Esophagus (tissue), 2 donors: Measurements from ENCODE around the gene CASQ1. TPM values are rescaled to one million over a fixed set of nuclear protein-coding genes. Genes with fewer than 3 reads are reported as not detected.

ENCODE experiments used
- H3K27ac ChIP-seq, 2 donors: one replicate each; pipeline ENCODE4 v1.5.1; 2013; ENCODE audit warnings: low read depth in 2 of 2, mild to moderate bottlenecking in 2 of 2, inconsistent platforms in 1 of 2, low read length in 1 of 2, moderate library complexity in 1 of 2
- H3K27me3 ChIP-seq, 2 donors: one replicate each; pipeline ENCODE4 v1.6.1; 2013; ENCODE audit warnings: low read length in 2 of 2, control low read depth in 1 of 2, mild to moderate bottlenecking in 1 of 2; ENCODE audit not compliant: insufficient read depth in 2 of 2, control insufficient read depth in 1 of 2
- H3K36me3 ChIP-seq, 2 donors: one replicate each; pipeline ENCODE4 v1.6.1; 2013; ENCODE audit warnings: low read length in 1 of 2; ENCODE audit not compliant: control insufficient read depth in 2 of 2, insufficient read depth in 2 of 2
- H3K4me1 ChIP-seq, 2 donors: one replicate each; pipeline ENCODE4 v1.6.1; 2013; ENCODE audit warnings: low read length in 1 of 2; ENCODE audit not compliant: control insufficient read depth in 2 of 2, insufficient read depth in 2 of 2
- H3K4me3 ChIP-seq, 2 donors: one replicate each; pipeline ENCODE4 v1.5.1; 2013; ENCODE audit warnings: low read length in 2 of 2, mild to moderate bottlenecking in 2 of 2, low read depth in 1 of 2, moderate library complexity in 1 of 2
- H3K9me3 ChIP-seq, 2 donors: one replicate each; pipeline ENCODE4 v1.6.1; 2013; ENCODE audit warnings: mild to moderate bottlenecking in 2 of 2, low read depth in 1 of 2, low read length in 1 of 2, moderate library complexity in 1 of 2; ENCODE audit not compliant: control insufficient read depth in 2 of 2, insufficient read depth in 1 of 2
- WGBS, 2 donors: extraction: QIAGEN DNeasy Blood & Tissue Kit; methylation state at CpG; one replicate each; pipeline ENCODE4 v1.1.7; 2013; 5-methylcytosine and 5-hydroxymethylcytosine counted together
- polyA plus RNA-seq, 2 donors: library from polyadenylated mRNA; stranded (reverse); fragments of 200-250 nt; gene quantifications; one replicate each; pipeline ENCODE4 v1.2.3, GENCODE V29; 2013
- donor health status: healthy with polysubstance abuse.
- donor health status: Bipolar disorder and iron deficiency.

CASQ1 gene
- polyA plus RNA-seq, 2 donors: 0.14 to 0.35 TPM

DNA sequence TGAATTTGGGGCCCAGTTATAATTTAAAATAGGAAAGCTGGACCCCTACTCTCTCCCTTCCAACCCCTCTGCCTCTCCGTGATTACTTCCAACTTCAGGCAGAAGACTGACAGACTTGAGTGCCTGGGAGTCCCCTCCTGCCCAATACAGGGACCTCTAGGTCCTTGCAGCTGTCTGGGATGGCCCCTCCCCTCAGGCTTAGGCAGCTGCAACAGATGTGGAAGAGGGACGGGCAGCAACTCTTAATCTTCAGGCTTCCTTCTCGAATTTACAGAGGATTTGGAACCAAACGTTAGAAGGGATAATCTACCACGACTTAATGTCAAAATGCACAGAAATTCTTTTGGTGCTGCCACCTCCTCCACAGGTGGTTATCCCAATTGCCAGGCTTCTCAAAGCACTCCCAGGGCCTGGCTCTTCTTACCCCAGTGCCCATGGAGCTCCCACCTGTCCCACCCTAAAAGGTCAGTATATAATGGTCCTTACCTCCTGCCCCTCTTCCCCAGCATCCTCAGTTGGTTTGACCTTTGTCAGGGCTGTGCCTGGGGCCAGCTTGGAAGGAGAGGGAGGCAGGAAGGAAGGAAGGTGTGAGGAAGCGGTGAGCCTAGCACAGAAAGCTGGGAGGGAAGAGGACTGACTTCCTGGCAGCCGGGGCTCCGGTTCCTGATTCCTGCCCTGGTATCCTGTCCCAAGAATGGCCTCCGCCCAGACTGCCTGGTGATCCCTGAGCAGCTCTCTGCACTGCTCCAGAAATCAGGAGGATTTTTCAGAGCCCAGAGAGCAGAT is 17.6 kb downstream of the CASQ1 start:
- Histone ChIP-seq H3K4me3 (no peak overlapping the region), H3K27ac (peak overlapping the region in 1 of 2 donors; percentile 51), H3K4me1 (peaks cover 17 to 19% of the 10 kb centered on the region in 2 donors), H3K27me3 (no peaks in the 10 kb centered on the region), H3K9me3 (no peaks in the 10 kb centered on the region), H3K36me3 (peaks cover 7 to 38% of the 10 kb centered on the region in 2 donors)
- WGBS, 2 donors: 67 to 70% methylated on average over 9 of the region's 9 CpGs

DNA sequence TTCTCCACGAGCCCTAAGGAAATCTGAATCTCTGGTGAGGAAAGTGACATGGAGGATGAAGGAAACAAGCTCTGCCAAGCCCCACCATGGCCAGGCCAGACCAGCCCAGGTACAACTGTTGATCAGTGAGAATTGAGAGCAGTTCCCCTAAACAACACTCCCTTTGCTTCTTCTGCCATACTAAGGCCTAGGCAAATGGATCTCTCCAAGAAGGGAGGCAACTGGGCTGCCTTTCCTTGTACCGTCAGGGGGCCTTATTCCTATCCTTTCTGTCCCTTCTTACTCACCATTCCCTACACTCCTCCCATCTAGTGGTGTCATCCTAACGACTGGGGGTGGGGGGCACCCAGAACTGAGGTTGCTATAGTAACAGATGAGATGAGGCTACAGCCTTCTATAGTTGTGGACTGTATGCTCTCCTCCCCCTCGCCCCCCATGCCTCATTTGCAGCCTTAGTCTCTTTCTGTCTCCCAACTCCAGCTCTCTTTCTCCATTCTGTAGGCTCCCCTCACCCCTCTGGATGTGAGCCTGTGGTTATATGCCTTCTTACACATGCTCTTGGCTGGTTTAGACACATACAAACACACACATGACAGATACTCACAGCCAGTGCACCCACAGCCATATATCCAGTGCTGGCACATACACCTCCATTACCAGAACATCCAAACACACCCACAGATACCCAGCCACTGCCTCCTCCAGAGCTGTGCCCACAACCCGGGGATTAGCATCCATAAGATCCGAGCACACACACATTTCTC is 18.4 kb downstream of the CASQ1 start:
- Histone ChIP-seq H3K27me3 (no peaks in the 10 kb centered on the region), H3K36me3 (peaks cover 13 to 45% of the 10 kb centered on the region in 2 donors), H3K4me1 (peaks cover 17 to 19% of the 10 kb centered on the region in 2 donors), H3K9me3 (no peaks in the 10 kb centered on the region), H3K27ac (no peak overlapping the region), H3K4me3 (no peak overlapping the region)
- WGBS, 2 donors: 67 to 70% methylated on average over 6 of the region's 6 CpGs

DNA sequence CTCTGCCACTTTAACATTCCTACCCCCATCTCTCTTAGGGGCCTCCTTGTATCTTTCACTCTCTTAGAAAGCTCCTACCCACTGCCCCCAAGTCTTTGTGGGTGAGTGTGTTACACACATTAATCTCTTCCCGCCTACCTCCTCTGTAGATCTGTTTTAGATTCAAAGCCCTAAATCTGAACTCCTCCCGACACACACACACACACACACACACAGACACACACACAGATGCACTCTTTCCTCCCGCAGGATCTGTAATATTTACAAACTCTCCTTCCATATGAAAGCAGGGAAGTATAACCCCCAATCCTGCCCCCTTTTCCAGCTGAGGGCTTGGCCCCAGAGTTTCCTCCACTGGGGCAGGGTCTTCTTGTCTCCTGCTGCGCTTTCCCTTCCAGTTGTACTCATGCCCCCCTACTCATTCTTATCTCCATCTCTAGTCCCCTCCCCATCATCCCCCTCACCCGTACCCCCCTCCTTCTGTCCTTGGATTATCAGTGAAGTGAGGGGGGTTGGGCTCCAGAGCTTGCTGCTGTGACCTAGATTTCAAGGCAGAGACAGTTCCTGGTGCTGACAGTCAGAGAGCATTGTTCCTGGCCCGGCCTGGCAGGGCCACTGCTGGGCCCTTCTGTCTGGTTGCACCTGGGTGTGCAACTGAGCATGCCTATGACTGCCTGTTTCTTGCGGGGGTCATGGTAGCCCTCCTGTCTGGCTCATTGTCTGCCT is 19.1 kb downstream of the CASQ1 start:
- no peaks in the 10 kb centered on the region for H3K27me3 ChIP-seq
- H3K4me1 ChIP-seq: peaks cover 17 to 19% of the 10 kb centered on the region in 2 donors
- H3K27ac ChIP-seq: peak overlapping the region in 1 of 2 donors; percentile 11
- H3K9me3 ChIP-seq: no peaks in the 10 kb centered on the region
- H3K36me3 ChIP-seq: peaks cover 16 to 49% of the 10 kb centered on the region in 2 donors
- WGBS, 2 donors: 55 to 58% methylated on average over 7 of the region's 7 CpGs
- H3K4me3 ChIP-seq: no peak overlapping the region

DNA sequence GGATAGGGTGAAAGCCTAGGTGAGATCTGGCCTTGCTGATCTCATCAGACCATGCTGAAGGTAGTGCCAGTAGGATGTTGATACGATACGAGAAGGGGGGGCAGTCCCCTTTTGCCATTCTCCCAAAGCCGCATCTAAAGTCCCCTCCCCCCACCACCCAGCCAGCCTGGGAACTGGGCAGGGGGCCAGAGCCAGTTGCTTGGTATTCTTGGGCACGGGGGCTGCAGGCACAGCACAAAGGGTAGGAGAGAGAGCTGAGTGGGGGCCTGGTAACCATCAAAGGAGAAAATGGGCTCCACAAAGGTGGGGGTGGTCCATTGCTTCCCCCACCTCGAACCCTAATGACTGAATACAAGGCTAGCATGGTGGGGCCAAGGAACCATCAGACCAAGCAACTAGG is 20.2 kb downstream of the CASQ1 start:
- WGBS, 2 donors: 60 to 68% methylated on average over 5 of the region's 5 CpGs
- H3K4me3 ChIP-seq: no peak overlapping the region
- H3K27ac ChIP-seq: peak overlapping the region in 1 of 2 donors; percentile 19
- H3K4me1 ChIP-seq: peaks cover 15 to 17% of the 10 kb centered on the region in 2 donors
- no peaks in the 10 kb centered on the region for H3K9me3 ChIP-seq
- no peaks in the 10 kb centered on the region for H3K27me3 ChIP-seq
- H3K36me3 ChIP-seq: peaks cover 20 to 52% of the 10 kb centered on the region in 2 donors

DNA sequence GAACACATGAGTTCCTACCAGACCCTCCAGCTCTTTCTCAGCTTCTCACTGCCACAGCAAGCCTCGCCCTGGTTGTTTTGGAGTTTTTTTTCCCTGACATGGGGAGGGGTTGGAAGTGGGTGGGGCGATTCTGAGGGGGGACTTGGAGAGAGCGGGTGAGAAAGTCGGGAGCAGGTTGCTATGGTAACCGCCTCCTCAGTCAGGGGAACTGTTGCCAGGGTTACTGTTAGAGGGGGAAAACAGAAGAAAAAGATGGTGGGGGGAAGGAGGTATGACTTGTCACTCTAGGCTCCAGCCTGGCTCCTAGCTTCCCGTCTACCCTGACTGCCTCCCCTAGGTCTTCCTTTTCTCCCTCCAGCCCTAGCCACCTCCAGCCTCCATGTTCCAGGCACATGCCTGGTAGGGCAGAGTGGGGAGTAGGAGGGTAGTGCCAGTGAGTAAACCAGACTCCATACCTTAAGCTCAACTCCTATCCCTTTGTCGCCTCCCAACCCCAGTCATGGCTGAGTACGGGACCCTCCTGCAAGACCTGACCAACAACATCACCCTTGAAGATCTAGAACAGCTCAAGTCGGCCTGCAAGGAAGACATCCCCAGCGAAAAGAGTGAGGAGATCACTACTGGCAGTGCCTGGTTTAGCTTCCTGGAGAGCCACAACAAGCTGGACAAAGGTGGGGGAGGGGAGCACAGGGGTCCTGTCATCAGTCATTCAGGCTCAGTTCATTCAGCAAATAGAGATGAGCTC is 20.8 kb downstream of the CASQ1 start:
- H3K4me3 ChIP-seq: no peak overlapping the region
- H3K36me3 ChIP-seq: peaks cover 21 to 58% of the 10 kb centered on the region in 2 donors
- no peaks in the 10 kb centered on the region for H3K27me3 ChIP-seq
- 84 to 85% methylated on average over 9 to 10 of the region's 10 CpGs for whole genome bisulfite sequencing, 2 donors
- no peaks in the 10 kb centered on the region for H3K9me3 ChIP-seq
- peak overlapping the region in 1 of 2 donors; percentile 19 for H3K27ac ChIP-seq
- peaks cover 12 to 17% of the 10 kb centered on the region in 2 donors for H3K4me1 ChIP-seq

DNA sequence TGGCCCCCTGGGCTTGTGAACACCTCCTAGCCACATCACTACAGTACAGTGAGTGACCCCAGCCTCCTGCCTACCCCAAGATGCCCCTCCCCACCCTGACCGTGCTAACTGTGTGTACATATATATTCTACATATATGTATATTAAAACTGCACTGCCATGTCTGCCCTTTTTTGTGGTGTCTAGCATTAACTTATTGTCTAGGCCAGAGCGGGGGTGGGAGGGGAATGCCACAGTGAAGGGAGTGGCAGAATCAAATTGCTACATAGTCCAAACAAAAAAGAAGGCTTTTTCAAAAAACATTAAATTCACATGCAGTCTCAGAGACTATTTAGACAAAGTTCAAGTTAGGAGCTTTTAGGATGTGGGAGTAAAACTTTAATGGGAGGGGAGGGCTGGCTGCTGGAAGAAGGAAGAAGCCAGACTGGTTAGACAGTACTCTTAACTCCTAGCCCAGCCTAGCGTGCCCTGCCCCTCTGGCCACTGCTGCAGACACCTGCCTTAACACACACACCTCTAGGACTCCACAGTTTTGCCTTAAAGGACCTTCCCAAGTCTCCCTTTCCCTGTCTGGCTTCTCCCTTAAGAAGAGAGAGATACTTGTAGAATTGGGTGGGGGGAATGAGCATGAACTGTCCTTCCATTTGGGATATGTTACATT is 24.2 kb downstream of the CASQ1 start:
- Histone ChIP-seq H3K4me1 (peaks cover 4 to 11% of the 10 kb centered on the region in 2 donors), H3K36me3 (peaks cover 23 to 60% of the 10 kb centered on the region in 2 donors), H3K27ac (peak overlapping the region; percentile 75 to 84), H3K9me3 (no peaks in the 10 kb centered on the region), H3K27me3 (no peaks in the 10 kb centered on the region), H3K4me3 (no peak overlapping the region)
- WGBS, 2 donors: 50 to 68% methylated on average over 3 of the region's 3 CpGs

DNA sequence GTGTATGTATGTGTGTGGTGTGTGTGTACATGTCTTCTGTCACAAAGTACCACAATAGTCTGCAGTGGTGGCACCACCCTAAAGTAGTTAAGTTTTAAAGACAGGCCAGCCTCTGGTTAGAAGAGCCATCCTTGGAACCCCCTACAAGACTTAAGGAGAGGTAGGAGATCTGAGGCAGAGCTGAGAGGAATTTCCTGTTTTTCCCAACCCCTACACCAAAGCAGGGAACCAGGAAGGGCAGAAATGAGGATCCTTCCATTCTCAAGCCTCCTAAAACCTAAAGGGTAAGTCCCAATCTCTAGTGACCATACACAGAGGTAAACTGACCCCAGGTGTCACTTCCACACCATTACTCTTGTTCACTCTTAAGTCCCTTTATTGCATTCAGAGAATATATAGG is 25.9 kb downstream of the CASQ1 start:
- peaks cover 28 to 47% of the 10 kb centered on the region in 2 donors for H3K36me3 ChIP-seq
- H3K27ac ChIP-seq: peak overlapping the region in 1 of 2 donors; percentile 36
- peaks cover 3 to 4% of the 10 kb centered on the region in 2 donors for H3K4me1 ChIP-seq
- no peaks in the 10 kb centered on the region for H3K9me3 ChIP-seq
- H3K4me3 ChIP-seq: no peak overlapping the region
- no peaks in the 10 kb centered on the region for H3K27me3 ChIP-seq

DNA sequence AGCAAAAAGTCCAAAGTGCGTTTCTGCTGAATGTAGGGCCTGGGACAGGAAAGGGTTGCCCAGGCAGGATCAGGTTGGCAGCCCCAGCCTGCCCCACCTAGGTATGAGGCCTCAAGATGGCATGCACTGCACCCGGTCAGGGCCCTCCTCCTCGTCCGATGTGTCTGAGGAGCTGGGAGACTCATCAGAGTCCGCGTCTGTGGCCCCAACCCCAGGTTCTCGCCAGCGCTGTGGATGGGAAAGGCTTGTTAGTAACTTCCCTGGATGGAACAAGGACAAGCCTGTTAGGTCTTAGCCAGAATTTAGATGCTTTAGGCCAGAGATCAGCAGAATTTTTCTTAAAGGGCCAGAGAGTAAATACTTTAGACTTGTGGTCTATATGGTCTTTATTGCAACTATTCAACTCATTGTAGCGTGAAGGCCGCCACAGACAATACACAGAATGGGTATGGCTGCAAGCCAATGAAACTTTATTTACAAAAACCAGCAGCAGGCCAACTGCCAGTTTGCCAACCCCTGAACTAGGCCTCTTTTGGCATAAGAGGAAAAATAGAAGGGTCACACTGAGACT is 27.2 kb downstream of the CASQ1 start:
- Histone ChIP-seq H3K9me3 (no peaks in the 10 kb centered on the region), H3K27ac (peak overlapping the region; percentile 73 to 76)

More for the DNA sequence above, 27.2 kb downstream of the CASQ1 start:
- Histone ChIP-seq H3K27me3 (no peaks in the 10 kb centered on the region), H3K4me1 (peaks cover 3 to 4% of the 10 kb centered on the region in 2 donors), H3K36me3 (peaks cover 28 to 41% of the 10 kb centered on the region in 2 donors), H3K4me3 (no peak overlapping the region)
- WGBS, 2 donors: 35 to 36% methylated on average over 10 of the region's 10 CpGs
